Measurements from ENCODE around the gene CEP112.
"Not testable (repeated sequence)": the region's sequence is repeated elsewhere in the genome, so short reads cannot be mapped to it uniquely, and the experiment has no call there.

The CEP112 gene

GRCh38 chr17:65868881-65869280 is 323.1 kb downstream of the CEP112 start:
- no peak for DNase-seq

GRCh38 chr17:65867014-65867413 is 324.9 kb downstream of the CEP112 start:
- no peak for DNase-seq

DNA sequence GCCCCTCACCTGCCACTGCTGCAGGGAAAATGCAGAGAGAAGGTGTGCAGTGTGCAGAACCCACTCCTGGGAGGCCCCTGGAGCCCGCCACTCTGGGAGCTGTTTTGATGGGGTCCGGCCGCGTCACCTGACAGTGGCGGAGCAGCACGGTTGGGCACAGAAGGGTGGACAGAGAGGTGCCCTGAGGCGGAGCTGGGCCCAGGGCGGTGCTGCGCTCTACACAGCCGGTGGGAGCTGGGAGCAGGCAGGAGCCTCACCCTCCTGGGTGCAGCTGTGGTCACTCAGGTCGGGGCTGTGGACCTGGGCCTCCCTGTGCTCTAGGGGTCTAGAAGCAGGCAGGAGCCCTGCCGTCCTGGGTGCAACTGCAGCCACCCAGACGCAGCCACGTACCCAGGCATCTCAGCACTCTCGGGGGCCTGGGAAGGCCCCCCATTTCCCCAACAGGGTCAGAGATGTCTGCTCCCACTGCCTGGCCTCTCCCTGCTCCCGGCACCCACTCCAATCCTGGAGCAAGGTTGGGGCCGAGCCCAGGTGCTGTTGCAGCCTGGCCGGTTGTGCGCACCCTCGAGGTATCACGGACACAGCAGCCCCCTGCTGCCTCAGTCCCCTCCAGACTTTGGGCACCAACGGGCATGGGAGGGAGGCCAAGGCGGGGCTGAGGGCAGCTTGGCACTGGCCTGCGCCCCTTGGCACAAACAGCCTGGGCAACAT is 326.1 kb downstream of the CEP112 start:
- DNase-seq = no peak

GRCh38 chr17:65864394-65864793 is 327.5 kb downstream of the CEP112 start:
- no peak for DNase-seq

DNA sequence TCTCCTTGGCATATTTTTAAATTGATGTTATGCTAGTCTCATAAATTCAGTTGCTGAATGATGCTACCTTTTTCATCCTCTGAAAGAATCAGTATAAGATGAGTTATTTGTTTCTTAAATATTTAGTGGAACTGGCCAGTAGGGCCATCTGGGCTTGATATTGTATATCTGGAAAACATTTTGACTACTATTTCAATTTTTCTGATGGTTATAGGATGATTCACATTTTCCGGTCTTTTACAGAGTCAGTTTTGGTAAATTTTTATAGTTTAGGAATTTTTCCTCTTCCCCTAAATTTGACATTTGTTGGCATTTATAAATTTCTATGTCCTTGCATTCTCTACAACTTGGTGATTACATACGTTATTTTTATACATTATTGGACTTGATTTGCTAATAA is 334.2 kb downstream of the CEP112 start:
- DNase-seq = no peak

GRCh38 chr17:65856865-65857264 is 335.1 kb downstream of the CEP112 start:
- no peak for DNase-seq

DNA sequence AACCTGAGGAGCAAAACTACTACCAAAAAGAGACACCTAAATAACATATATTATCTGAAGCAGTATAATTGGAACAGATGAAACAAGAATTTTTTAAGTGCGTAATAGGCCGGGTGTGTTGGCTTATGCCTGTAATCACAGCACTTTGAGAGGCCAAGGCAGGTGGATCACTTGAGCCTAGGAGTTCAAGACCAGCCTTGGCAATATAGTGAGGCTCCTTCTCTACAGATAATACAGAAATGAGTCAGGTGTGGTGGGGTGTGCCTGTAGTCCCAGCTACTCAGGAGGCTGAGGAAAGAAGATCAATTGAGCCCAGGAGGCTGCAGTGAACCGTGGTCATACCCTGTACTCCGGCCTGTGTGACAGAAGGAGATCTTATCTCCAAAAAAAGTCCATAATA is 336.3 kb downstream of the CEP112 start:
- no peak for DNase-seq

- DNase-seq = no peak
These were observed 336.7 kb downstream of the CEP112 start for GRCh38 chr17:65855245-65855644.

GRCh38 chr17:65853816-65854215 is 338.1 kb downstream of the CEP112 start:
- no peak for DNase-seq

GRCh38 chr17:65852911-65853310 is 339.0 kb downstream of the CEP112 start:
- DNase-seq = no peak

DNA sequence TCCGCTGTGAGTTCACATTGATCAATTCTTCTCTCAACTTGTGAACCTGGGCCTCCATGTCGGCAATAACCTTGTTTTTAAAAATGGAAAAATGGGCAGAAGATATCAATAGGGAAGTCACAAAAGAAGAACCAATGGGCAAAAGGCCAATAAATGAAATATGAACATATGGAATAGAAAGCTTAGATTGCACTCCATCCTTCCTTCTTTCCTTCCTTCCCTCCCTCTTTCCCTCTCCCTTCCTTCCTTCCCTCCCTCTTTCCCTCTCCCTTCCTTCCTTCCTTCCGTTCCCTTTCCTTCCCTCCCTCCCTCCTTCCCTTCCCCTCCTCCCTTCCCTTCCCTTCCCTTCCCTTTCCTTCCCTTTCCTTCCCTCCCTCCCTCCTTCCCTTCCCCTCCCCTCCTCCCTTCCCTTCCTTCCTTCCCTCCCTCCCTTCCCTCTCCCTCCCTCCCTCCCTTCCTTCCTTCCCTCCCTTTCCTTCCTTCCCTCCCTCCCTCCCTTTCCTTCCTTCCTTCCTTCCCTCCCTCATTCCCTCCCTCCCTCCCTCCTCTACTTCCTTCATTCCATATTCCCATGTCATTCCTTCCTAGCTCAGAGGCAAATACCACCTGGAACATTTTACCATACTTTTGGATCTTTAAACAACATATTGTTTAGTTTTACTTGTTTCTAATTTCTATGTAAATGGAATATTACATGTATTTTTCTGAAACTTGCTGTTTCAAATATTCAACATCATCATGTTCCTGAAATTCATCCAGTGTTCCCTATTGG is 339.8 kb downstream of the CEP112 start:
- DNase-seq = no peak

- no peak for DNase-seq
These were observed 341.4 kb downstream of the CEP112 start for GRCh38 chr17:65850486-65850885.

GRCh38 chr17:65848751-65849150 is 343.2 kb downstream of the CEP112 start:
- no peak for DNase-seq

DNA sequence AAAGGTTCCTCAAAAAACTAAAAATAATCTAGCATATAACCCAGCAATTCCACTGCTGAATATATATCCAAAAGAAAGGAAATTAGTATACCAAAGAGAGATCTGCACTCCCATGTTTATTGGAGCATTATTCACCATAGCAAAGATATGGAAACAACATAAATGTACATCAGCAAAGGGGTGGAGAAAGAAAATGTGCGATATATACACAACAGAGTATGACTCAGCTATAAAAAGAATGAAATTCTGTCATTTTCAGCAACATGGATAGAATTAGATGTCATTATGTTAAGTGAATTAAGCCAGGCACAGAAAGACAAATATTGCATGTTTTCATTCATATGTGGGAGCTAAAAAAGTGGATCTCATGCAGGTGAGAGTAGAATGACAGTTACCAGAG is 350.8 kb downstream of the CEP112 start:
- no peak for DNase-seq

GRCh38 chr17:65837232-65837631 is 354.7 kb downstream of the CEP112 start:
- DNase-seq = not testable (repeated sequence)

- DNase-seq = no peak
These were observed 358.7 kb downstream of the CEP112 start for GRCh38 chr17:65833214-65833613.

DNA sequence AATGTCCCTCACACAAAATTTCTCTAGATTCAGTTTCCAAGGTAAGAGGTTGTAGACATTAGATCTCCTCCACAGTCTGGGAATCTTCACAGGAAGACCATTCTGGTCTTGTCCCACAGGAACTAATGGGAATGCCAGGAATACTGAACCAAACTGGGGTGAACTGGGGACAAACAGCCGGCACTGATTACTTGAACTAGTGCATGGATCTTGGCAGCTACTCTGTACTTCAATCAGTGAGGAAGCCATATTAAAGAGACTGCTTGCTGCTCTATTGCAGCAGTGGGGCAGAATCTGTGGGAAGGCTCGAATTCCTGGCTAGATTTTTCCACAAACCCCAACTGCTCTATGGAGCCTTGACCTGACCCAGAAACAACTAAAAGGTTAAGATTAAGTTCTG is 361.6 kb downstream of the CEP112 start:
- DNase-seq = no peak

DNA sequence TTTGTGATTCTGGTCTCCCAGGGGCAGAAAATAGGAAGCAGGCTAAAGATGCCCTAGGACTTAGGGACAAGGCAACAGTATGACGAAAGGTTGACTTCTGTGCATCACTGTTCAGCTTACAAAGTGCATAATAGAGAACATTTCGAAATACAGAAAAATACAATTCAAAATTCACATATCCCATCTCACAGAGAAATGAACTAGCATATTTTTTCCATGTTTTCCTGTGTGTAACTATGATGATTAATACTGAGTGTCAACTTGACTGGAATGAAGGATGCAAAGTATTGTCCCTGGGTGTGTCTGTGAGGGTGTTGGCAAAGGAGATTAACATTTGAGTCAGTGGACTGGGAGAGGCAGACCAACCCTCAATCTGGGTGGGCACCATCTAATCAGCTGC is 365.4 kb downstream of the CEP112 start:
- not testable (repeated sequence) for DNase-seq

- DNase-seq = no peak
These were observed 367.0 kb downstream of the CEP112 start for GRCh38 chr17:65824901-65825300.

- DNase-seq = no peak
These were observed 368.2 kb downstream of the CEP112 start for GRCh38 chr17:65823713-65824112.

DNA sequence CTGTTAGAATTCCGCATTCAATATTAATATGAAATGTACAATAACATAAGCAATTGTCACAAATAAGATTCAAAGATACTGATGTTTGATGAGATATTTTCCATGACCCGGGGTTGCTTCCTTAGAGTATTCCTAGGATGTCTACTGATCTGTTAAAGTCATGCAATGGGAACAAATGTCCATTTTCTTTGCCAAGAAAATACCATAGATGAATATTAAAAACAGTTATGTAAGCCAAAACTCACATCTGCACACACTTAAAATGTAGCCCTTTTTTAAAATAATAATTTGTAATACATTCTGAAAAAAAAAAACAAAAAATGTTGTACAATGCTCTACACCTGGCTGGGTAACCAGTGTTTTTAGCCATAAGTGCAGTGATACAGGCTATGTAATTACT is 371.1 kb downstream of the CEP112 start:
- DNase-seq = no peak

DNA sequence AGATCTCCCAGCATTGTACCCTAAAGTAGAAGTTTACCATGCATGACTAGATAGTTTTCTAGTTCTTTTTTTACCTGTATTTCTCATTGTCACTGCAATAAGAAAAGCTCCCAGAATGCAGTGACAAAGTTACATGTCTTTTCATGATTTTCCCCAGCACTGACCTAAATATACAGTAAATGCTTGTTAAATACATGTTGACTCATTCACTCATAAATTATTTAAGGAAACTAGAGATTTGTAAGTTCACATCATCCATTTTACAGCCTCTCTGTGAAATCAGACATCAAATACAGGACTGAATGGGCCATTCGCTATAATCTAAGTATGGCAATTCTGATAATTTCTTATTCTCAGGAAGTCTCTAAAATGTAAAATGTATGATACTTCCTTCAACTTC is 371.6 kb downstream of the CEP112 start:
- DNase-seq = no peak

DNA sequence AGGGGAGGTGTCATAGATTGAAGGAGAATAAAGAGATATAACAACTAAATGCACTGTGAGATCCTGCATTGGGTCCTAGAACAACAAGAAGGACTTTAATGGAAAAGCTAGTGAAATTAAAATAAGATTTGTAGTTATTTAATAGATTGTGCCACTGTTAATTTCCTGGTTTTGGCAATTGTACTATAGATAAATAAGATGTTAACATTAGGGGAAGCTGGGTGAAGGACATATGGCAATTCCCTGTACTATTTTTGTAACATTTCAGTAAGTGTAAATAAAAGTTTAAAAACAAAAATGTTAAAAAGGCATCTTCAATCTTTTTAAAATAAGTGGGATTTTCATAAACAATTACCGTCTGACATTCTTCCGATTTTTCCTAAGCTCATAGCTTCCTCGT is 372.1 kb downstream of the CEP112 start:
- no peak for DNase-seq

GRCh38 chr17:65817951-65818350 is 374.0 kb downstream of the CEP112 start:
- DNase-seq = no peak

DNA sequence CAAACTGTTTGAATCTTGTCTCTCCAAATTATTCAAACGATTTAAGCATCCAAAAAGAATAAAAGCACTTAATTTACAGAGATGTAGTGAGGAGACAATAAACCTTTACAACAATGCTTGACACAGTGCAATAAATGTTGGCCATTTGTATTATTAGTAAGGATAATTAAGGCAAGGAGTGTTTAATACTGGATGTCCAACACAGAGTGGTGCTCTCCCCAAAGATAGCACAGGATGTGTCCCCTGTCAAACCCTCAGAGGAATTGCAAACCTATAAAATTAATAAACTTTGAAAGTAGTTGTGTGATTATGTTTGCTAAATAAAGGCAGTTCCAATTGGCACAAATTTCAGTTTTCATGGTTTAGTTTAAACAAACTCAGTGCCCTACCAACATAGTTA is 377.5 kb downstream of the CEP112 start:
- DNase-seq = no peak
